GM18907 (cell line): ENCODE measurements around the gene LRRC46.

Experiments used
- ATAC-seq: cut with Tn5 transposase; IDR thresholded peaks from one replicate; pipeline ENCODE4 v1.9.1; 2021; ENCODE audit warnings: mild to moderate bottlenecking, moderate library complexity; ENCODE audit not compliant: unreplicated experiment

The LRRC46 gene

DNA sequence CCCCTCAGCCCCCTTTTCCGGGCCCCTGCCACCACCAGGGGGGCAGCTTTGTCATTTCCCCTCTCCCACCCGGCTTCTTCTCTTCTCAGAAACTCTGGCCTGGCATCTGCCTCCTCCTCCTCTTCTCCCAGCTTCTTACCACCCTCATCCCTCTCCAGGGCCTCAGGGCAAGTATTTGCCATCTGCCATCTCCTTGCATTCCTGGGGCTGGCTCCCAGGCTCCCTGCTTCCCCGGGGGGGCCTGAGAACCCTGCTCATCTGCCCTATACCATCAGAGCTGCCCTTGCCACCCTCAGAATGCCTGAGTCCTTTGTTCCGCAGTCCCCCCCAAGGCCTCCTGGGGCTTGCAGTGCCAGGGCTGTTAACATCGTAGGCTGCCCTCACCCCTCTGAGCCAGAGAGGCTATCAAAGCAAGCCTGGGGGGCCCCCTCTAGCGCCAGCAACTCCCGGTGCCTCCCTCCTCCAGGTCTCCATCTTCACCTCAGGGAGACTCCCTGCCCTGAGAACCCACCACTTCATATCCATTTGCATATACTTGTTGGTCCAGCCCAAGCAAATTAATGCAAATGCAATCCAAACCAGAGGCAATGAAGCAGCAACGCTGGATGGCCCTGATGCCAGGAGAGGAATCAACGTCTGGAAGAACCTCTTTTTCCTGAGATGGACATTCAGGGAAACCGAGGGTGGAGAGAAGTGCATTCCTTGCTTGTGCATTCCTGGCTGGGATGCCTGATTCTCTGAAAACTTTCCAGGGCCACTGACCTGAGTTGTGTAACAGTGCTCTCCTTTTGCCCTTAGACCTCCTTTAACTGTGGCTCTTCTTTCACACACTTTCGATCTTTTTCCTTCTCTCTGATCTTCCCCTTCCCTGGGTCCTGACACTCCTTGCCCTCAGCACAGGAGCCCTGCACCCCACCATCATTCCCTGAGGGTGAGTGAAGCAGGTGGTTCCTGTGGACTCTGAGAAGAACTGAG lies 43.8 kb downstream of the LRRC46 start:
- ATAC-seq: no peak

DNA sequence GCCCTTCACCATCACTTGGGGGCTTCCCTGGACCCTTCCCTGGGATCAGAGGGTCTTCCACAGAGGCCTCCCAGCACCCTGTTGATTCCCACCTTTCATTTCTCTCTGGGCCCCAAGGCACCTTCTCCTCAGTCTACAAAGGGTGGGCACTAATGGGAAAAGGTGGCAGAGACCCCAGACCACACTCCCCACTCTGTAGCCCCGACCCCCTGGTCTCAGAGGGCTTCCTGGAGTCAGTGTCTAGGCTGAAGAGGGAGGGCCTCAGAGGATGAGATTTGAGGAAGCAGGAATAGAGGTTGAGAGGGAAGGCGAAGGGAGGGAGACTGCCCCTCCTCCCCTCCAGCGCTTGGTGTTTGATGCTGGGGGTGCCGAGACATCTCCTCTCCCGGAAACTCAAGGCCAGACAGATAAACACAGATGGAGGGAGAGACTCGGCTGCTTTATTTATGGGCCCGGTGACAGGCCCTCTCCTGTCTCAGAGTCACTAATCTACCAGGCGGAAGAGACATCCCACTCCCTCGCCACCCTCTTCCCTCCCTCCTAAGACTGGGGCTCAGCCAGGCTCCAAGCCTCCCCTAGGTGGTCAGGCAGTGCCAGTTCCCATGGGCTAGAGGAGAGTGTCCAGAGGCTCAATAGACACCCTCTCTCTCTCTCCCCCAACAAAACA lies 46.0 kb downstream of the LRRC46 start:
- ATAC-seq: no peak

DNA sequence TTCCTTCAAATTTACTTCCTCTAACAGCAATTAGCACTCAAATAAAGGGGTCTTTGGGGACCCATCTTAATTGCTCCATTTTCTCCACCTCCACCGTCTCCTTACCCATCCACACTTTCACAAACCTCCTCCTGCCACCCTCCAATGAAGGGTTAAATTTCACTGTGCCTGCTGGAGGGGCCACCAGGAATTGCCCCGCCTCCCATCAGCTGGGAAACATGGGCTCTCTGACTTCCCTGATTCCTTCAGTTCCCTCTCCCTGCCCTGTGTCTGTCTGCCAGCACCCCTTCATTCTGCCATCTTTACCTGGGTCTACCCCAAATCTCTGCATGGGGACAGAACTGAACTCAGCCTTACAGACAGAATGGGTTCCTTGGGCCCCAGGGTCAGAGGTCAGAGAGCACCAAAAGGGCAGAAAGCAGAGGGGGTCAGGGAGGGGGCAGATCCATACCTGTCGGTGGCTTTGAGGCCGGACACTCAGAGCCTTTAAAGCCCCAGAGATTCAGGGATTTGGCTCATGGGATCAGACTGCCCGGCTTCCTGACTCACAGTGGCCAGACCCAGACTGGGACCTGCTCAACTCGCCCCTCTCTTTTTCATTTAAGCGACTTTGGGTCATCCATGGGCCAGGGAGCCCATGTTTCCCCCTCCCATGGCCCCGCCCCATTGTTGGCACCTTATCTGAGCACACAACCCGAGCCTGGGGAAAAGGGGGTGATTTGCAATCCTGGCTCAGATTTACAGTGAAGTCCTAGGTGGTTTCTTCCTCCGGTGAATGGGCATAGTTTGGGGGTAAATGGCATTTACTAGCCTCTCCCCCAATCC lies 46.9 kb downstream of the LRRC46 start:
- no peak for ATAC-seq

DNA sequence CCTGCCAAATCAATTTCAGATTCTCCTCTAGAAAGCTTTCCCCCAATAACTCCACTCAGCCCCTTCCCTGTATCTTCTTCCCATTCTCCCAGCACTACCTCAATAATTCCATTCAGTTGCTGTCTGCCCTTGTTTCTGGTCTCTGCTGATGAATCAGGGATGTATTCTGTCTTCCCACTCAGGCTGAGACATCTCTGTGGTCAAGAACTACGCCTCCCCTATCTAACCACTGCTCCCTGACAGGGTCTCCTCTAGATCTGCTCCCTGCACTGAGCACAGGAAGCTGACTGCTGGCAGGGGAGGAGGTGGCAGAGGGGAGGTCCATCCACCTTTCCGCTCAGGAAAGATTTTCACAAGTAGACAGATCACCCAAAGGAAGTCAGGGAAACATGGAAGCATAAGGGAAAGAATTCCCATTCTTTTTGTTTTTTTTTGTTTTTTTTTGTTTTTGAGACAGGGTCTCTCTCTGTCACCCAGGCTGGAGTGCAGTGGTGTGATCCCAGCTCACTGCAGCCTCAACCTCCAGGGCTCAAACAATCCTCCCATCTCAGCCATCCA lies 47.6 kb downstream of the LRRC46 start:
- ATAC-seq: no peak

DNA sequence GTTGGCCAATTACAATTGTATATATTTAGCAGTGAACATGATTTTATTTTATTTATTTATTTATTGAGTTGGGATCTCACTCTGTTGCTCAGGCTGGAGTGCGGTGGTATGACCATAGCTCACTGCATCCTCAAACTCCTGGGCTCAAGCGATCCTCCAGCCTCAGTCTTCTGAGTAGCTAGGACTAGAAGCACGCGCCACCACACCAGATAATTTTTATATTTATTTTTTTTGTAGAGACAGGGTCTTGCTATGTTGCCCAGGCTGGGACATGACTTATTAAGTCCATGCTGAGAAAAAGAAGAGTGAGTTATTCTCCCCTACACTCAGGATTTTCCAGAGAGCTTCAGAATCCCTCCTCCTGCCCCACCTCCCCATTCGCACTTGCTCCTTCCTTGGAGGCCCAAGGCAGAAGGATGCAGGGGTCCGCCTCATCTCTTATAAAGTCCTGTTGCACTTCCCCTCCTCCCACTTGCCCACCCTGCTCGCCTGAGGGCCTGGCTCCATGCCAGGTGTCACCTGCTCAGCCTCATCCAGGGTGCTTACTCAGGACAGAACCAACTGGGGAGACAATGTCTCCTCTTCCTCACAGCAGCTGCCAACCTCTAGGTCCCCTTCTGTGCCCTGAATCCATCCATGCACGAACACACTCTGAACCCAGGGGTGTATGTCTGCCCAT lies 48.4 kb downstream of the LRRC46 start:
- no peak for ATAC-seq

DNA sequence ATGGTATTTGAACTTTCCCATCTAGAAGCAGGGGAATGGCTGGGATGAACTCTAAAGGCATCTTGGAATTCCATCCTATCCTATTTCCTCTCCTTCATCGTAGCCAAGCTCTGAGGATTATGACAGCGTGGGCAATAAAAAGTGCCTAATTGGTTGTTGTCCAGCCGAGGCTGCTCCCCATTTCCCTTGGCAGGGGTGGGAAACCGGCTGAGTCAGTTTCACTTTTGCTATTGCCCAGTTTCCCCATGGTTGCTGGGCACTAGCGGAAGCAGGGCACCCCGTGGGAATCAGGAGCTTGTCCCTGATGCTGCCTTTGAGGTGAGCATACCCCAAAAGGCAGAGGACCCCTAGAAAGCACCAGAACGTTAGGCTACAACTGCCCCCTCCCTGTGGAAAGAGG lies 50.8 kb downstream of the LRRC46 start:
- no peak for ATAC-seq

DNA sequence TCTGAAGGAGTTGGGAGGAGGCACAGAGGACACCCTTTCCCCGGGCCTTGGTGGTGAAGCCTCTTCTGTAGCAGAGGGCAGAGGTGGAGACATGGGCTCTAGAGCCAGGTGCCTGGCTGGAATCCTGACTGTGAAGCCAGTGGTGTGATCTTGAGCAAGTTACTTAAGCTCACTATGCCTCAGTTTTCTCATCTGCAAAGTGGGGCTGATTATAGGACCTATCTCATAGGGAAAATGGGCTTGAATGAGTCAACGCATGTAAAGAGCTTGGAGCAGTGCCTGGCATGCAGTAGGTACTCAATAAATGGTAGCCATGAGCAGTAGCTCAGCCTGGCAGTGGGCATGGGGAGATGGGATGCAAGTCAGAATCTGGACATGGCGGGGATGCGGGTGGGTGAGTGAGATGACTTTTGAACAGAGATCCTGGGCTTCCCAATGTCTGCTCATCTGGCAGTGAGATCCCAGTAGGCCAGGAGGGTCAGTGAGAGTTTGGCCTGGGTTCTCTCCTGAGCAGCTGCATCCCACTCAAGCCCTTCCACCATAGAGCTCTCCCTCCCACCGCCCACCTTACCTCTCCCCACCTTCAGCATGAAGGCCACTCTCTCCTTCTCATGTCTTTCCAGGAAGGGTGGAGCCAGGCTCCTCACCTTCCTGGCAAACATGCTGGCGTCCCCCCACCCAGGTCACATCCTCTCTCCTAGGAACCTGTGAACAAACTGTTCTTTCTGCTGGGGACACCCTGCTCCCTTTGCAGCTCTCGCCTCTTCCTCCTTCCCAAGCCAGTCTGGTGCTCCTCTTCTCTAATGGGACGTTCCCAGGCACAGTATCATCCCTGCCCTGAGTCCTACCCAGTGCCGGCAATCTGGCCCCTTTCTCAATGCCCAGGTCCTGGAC lies 51.5 kb downstream of the LRRC46 start:
- no peak for ATAC-seq

DNA sequence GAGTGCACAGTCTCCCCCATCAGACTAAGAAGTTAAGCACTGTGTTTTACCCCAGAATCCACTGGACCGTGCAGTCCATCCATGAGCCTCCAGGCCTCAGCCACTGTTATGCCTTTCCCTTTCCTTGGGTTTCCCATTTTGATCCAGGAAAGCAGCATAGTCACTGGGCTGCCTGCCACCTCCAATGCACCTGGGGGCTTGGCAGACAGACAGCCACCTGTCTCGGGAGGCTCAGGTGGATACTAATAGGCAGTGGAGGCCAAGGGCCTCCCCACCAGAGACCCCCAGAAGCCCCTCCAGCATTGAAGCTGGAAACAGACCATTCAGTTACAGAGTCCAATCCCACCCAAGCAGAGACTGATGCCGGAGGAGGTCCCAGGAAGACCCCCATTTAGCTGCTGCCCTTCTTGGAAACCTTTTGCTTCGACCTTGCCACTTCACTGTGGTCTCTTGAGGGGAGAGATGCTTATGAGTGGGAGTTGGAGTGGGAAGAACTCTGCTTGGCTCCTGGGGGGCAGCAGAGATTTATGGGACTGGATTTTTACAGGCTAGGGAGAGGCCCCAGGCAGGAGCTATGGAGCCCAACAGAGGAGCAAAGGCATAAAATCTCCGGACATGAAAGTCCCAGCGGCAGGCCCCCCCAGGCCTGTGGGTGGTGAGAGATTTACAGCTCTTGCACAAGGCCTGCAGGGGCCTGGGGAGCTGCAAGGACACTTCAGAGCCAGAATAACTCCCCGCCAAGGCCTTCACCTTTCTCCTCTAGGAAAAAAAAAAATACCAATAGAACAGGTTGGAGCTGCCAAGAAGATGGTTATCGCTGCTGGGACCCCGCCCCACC lies 52.3 kb downstream of the LRRC46 start:
- no peak for ATAC-seq

DNA sequence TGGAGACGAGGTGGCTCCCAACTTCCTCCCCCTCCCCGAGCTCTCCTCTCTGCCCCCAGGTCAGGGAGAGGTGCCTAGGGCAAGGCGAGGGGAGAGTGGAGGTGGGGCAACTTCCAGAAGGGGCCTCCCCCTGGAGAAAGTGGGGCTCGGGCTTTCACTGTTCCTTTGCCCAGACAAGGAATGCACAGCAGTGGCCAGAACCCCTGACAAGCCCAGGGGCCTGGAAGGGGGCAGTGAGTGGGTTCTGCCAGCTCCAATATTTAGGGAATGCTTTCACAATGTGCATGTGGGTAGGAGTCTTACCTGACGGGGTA lies 52.9 kb downstream of the LRRC46 start:
- ATAC-seq: no peak

DNA sequence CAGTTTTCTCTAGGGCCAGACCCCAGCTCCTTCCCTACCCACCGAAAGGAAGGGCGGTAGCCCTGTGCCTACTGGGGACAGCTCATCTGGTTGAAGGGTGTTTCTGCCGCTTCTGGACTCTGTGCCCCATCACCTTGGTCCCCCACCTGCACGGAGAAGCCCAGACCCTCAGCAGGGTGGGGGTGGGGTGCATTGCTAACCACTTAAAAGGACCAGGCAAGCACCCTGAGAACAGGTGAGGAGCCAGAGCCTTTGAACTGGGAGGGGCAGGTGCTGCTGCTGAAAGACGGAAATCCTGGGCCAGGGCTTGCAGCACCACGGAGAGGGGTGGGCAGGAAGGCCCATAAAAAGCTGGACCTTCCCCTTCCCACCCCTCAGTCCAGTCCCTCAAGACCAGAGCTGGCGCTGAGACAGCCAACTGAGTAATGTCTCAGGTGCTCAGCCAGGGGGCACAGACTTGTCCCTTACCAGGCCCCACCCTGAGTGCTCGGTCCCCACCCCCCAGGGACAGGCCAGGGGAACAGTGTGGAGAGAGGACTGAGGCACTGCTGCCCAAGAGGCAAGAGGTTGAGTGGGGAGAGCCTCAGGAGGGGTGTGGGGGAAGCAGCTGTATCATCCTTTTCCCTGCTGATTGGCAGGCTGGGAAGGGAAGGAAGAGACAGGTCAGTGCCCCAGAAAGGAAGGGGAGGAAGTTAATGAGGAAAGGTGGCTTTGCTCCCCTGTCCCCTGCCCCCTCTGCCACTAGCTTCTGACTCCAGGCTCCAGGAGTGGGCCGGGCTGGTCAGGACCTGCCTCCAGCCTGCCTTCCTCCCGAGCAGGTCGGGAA lies 53.6 kb downstream of the LRRC46 start:
- ATAC-seq: no peak
